Erythroblast (primary cell): ENCODE results near the gene OR5M10.
"Not testable (repeated sequence)": the region's sequence is repeated elsewhere in the genome, so short reads cannot be mapped to it uniquely, and the experiment has no call there.

Source experiments
- GATA1 ChIP-seq: IDR thresholded peaks from 2 replicates; pipeline ENCODE4 v1.6.1; 2011; ENCODE audit warnings: low read depth, mild to moderate bottlenecking, control low read depth, low read length, moderate library complexity
- POLR2A ChIP-seq: IDR thresholded peaks from 2 replicates; pipeline ENCODE4 v1.6.1; 2011; ENCODE audit warnings: mild to moderate bottlenecking, low read length

GRCh38 chr11:56554691-56555090, 22.8 kb downstream of the OR5M10 start:
- TF ChIP-seq POLR2A, GATA1: not testable (repeated sequence)
